GM18498 (cell line): Measurements from ENCODE around the gene NXF3.
"Not testable (repeated sequence)": the region's sequence is repeated elsewhere in the genome, so short reads cannot be mapped to it uniquely, and the experiment has no call there.

ENCODE experiments used
- ATAC-seq: cut with Tn5 transposase; IDR thresholded peaks from one replicate; pipeline ENCODE4 v1.9.1; 2021; ENCODE audit warnings: mild to moderate bottlenecking, moderate library complexity; ENCODE audit not compliant: unreplicated experiment

NXF3 gene

DNA sequence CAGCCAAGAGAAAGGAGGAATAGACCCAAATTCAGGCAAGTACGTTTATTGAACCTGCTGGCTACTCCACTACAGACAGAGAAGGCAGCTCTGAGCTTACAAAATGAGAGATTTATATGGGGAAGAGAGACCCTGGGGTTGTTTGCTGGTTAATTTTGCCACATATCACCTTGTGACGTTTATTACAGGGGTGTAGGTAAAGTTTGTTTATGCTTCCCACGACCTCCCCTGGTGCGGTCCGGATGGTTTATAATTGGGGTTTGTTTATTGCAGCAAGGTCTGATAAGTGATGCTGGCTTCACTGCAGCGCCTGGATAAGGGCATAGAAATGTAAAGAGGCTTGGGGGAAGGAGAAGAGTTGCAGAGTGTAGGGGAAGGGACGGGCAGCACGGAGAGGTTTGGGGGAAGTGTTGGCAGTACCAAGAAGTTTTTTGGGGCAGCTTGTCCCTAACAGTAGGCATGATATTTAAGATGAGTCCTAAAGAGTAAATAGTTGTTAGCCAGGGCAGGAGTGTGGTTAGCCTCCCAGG, 41.6 kb downstream of the NXF3 start:
- ATAC-seq, result no peak

- ATAC-seq, result not testable (repeated sequence)
Observed at GRCh38 chrX:103033371-103033770, 59.6 kb downstream of the NXF3 start.
